ENCODE measurements around the gene P2RY2. TPM values are rescaled to one million over a fixed set of nuclear protein-coding genes. Genes with fewer than 3 reads are reported as not detected.

Gene P2RY2
- total and polyA plus RNA-seq, 10 of the 15 experiments (the other 5 are each of a cell fraction or from before 2014, with no cell fraction given), result 0.03 to 0.23 (median 0.17) TPM; not detected in 7

DNA sequence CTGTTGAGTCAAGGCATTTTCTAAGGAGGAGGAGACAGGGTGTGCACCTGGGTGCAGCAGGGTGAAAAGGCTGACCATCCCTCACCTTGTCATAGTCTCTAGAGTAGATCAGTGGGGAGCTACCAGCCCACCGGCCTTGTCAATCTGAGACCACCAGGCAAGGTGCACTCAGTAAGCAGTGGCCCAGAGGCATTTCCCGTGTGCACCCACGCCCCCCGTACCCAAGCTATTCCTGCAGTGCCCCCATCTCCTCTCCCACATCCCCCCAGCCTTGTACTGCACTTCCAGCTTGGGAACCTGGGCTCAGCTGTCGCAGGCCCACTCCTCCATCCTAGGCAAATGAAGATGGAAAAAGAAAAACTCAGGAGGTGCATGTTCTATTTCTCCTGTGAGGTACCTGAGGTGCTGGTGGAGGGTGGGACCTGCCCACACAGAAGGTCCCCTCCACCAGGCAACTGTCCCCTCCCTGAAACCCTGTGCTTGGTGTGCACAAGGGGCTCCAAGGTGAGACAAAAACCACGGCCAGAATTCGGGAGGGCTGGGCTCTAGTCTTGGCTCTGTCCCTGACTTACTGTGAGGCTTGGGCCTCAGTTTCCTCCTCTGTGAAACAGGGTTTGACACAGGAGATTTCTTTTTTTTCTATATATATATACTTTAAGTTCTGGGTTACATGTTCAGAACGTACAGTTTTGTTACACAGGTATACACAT, 8.4 kb downstream of the P2RY2 start:
- ChIA-PET POLR2A (no interaction called here), RAD21 (ENCODE audit: unreplicated experiment) (no interaction called here), SMC1A (ENCODE audit: uncharacterized antibody, unreplicated experiment) (no interaction called here), CTCF (interaction anchor here (1.1 to 2.1 kb wide), 3 partner anchors 10 to 41 kb away, joined by 3 to 7 read pairs (median 4); no protein-coding TSS in a partner anchor)
- 41% methylated on average over 8 of the region's 8 CpGs for WGBS (ENCODE audit: insufficient coverage, insufficient replicate concordance, low lambda C conversion rate, missing lambda C conversion rate)
- H3K4me1 ChIP-seq (ENCODE audit: control insufficient read depth, insufficient read depth, low read length), result no peaks in the 10 kb centered on the region
- TF ChIP-seq IKZF2 (IDR thresholded peaks at IDR 0.05) (no peak), FOXM1 (IDR thresholded peaks at IDR 0.05; ENCODE audit: low read depth, low read length) (no peak), TAF1 (IDR thresholded peaks at IDR 0.05; ENCODE audit: borderline replicate concordance, low read depth, low read length) (no peak)
- TF ChIP-seq, protein P1, sequence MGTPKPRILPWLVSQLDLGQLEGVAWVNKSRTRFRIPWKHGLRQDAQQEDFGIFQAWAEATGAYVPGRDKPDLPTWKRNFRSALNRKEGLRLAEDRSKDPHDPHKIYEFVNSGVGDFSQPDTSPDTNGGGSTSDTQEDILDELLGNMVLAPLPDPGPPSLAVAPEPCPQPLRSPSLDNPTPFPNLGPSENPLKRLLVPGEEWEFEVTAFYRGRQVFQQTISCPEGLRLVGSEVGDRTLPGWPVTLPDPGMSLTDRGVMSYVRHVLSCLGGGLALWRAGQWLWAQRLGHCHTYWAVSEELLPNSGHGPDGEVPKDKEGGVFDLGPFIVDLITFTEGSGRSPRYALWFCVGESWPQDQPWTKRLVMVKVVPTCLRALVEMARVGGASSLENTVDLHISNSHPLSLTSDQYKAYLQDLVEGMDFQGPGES (IDR thresholded peaks at IDR 0.05), result no peak
- H3K4me3 ChIP-seq, result no peak overlapping the region
- no peak for ATAC-seq
- no peak overlapping the region for H3K9ac ChIP-seq (ENCODE audit: control insufficient read depth, insufficient read depth, low read length)
- H3K36me3 ChIP-seq (ENCODE audit: control insufficient read depth in 2 of 2, insufficient read depth in 2 of 2, low read length in 1 of 2), result no peaks in the 10 kb centered on the region
- no peaks in the 10 kb centered on the region for H3K27me3 ChIP-seq (replicated peaks in 1 of 2; ENCODE audit: control insufficient read depth in 2 of 2, insufficient read depth in 2 of 2, low read length in 1 of 2)
- in situ Hi-C loops (cut with MboI), result no loop called here
- no peak overlapping the region for H2AFZ ChIP-seq (ENCODE audit: control insufficient read depth, low read depth, low read length)
- no TSS peak for BruUV-seq (replicated peaks)
- no peaks in the 10 kb centered on the region for H3K9me3 ChIP-seq (replicated peaks; ENCODE audit: control insufficient read depth, insufficient read depth, low read length)
- no peaks in the 10 kb centered on the region for H4K20me1 ChIP-seq (ENCODE audit: control insufficient read depth, insufficient read depth)
- no peak overlapping the region for H3K4me2 ChIP-seq (ENCODE audit: control insufficient read depth, insufficient read depth)
- no peaks in the 10 kb centered on the region for H3K79me2 ChIP-seq (ENCODE audit: control insufficient read depth, insufficient read depth, low read length)
- no peak for DNase-seq (ENCODE audit: low read depth, low spot score)
- intact Hi-C loops (cut with micrococcal nuclease; ENCODE audit: unreplicated experiment), result no loop called here
- H3K27ac ChIP-seq (ENCODE audit: control insufficient read depth, insufficient read depth), result no peak overlapping the region
- no peak for FAIRE-seq

DNA sequence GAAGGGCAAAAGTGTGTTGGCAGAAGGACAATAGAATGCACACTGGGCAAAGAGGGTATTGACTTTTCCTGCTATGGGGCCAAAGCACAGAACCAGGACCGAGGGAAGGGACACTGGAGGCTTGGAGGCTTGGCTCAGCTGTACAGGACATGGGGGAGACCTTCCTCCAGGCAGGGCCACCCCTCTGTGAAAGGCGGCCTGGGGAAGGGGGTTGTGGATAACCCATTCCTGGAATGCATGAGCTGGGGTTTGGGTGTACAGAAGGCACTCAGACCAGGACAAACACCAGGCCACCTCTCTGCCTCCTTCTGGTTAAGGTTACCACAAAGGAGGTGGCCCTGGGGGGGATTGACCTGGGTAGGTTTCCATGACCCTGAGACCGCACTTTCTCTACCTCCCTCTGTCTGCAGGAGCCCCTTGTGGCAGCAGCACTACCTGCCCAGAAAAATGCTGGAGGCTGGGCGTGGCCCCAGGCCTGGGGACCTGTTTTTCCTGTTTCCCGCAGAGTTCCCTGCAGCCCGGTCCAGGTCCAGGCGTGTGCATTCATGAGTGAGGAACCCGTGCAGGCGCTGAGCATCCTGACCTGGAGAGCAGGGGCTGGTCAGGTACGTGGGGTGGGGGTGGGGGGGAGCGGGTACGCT, 9.6 kb downstream of the P2RY2 start:
- FAIRE-seq, result no peak
- no peaks in the 10 kb centered on the region for H4K20me1 ChIP-seq (ENCODE audit: control insufficient read depth, insufficient read depth)
- no peak overlapping the region for H3K4me3 ChIP-seq

More for the DNA sequence above, 9.6 kb downstream of the P2RY2 start:
- POLR2A ChIA-PET, result no interaction called here
- TF ChIP-seq, protein P2, sequence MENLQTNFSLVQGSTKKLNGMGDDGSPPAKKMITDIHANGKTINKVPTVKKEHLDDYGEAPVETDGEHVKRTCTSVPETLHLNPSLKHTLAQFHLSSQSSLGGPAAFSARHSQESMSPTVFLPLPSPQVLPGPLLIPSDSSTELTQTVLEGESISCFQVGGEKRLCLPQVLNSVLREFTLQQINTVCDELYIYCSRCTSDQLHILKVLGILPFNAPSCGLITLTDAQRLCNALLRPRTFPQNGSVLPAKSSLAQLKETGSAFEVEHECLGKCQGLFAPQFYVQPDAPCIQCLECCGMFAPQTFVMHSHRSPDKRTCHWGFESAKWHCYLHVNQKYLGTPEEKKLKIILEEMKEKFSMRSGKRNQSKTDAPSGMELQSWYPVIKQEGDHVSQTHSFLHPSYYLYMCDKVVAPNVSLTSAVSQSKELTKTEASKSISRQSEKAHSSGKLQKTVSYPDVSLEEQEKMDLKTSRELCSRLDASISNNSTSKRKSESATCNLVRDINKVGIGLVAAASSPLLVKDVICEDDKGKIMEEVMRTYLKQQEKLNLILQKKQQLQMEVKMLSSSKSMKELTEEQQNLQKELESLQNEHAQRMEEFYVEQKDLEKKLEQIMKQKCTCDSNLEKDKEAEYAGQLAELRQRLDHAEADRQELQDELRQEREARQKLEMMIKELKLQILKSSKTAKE (IDR thresholded peaks at IDR 0.05; ENCODE audit: low read depth, poor library complexity, severe bottlenecking), result no peak
- TF ChIP-seq, protein P3, sequence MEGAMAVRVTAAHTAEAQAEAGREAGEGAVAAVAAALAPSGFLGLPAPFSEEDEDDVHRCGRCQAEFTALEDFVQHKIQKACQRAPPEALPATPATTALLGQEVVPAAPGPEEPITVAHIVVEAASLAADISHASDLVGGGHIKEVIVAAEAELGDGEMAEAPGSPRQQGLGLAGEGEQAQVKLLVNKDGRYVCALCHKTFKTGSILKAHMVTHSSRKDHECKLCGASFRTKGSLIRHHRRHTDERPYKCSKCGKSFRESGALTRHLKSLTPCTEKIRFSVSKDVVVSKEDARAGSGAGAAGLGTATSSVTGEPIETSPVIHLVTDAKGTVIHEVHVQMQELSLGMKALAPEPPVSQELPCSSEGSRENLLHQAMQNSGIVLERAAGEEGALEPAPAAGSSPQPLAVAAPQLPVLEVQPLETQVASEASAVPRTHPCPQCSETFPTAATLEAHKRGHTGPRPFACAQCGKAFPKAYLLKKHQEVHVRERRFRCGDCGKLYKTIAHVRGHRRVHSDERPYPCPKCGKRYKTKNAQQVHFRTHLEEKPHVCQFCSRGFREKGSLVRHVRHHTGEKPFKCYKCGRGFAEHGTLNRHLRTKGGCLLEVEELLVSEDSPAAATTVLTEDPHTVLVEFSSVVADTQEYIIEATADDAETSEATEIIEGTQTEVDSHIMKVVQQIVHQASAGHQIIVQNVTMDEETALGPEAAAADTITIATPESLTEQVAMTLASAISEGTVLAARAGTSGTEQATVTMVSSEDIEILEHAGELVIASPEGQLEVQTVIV (IDR thresholded peaks at IDR 0.05; ENCODE audit: borderline replicate concordance, partially characterized antibody), result no peak
- in situ Hi-C loops (cut with MboI), result no loop called here
- intact Hi-C loops (cut with micrococcal nuclease; ENCODE audit: unreplicated experiment), result no loop called here
- H3K36me3 ChIP-seq (ENCODE audit: control insufficient read depth in 2 of 2, insufficient read depth in 2 of 2, low read length in 1 of 2), result no peaks in the 10 kb centered on the region
- ATAC-seq (no peak), DNase-seq (ENCODE audit: low read depth, low spot score) (no peak)
- H3K4me1 ChIP-seq (ENCODE audit: control insufficient read depth, insufficient read depth, low read length), result no peaks in the 10 kb centered on the region
- SMC1A ChIA-PET (ENCODE audit: uncharacterized antibody, unreplicated experiment), result no interaction called here
- H3K9me3 ChIP-seq (replicated peaks; ENCODE audit: control insufficient read depth, insufficient read depth, low read length), result no peaks in the 10 kb centered on the region
- no peak overlapping the region for H3K4me2 ChIP-seq (ENCODE audit: control insufficient read depth, insufficient read depth)
- no peak overlapping the region for H3K27ac ChIP-seq (ENCODE audit: control insufficient read depth, insufficient read depth)
- H2AFZ ChIP-seq (ENCODE audit: control insufficient read depth, low read depth, low read length), result no peak overlapping the region
- RAD21 ChIA-PET (ENCODE audit: unreplicated experiment), result no interaction called here
- CTCF ChIA-PET, result interaction anchor here (1.3 kb wide), 1 partner anchor 21 kb away, joined by 4 read pairs; no protein-coding TSS in a partner anchor
- H3K9ac ChIP-seq (ENCODE audit: control insufficient read depth, insufficient read depth, low read length), result no peak overlapping the region
- no peaks in the 10 kb centered on the region for H3K27me3 ChIP-seq (replicated peaks in 1 of 2; ENCODE audit: control insufficient read depth in 2 of 2, insufficient read depth in 2 of 2, low read length in 1 of 2)
- 28% methylated on average over 10 of the region's 12 CpGs for WGBS (ENCODE audit: insufficient coverage, insufficient replicate concordance, low lambda C conversion rate, missing lambda C conversion rate)
- H3K79me2 ChIP-seq (ENCODE audit: control insufficient read depth, insufficient read depth, low read length), result no peaks in the 10 kb centered on the region
- no TSS peak for BruUV-seq (replicated peaks)

Data from GM12878 (cell line).